Measurements from ENCODE around the gene RTN4RL1. TPM values are rescaled to one million over a fixed set of nuclear protein-coding genes. Genes with fewer than 3 reads are reported as not detected.
A peak's percentile ranks its signal among the peaks of the same experiment; 100 is the strongest.

Gene RTN4RL1
- total RNA-seq, 1 donor from 2014 or later, result 50.3 TPM

DNA sequence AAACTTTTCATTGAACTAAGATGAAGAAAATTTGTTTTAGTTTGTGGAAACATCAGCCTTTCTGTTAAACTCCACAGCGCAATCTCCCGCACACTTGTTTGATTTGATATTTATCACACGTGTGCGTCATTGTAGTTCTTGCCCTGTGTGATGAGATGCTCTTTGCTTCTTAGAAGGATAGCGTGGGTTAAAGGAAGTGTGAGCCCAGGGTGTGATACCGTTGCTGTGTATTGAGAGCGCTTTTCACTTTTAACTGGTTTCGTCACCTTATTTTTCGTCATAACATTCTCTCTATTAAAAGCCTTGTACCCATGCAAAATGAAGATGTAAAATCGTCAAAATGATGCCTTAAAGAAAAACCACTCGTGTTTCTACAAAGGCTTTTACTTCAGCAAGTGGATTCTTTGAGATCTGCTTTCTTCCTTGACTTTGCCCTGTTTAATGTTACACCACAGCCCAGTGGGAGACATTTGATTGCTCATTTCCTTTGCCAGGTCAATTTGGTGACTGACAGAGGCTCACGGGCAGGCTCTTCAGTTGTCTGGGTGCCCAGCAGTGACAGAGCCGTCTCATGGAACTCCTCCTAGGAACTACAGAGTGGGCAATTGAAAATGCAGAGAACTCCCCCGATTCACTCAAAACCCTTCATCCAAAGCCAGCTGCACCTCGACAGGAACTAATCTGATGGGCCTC is 134.2 kb downstream of the RTN4RL1 start:
- TF ChIP-seq, protein P1, sequence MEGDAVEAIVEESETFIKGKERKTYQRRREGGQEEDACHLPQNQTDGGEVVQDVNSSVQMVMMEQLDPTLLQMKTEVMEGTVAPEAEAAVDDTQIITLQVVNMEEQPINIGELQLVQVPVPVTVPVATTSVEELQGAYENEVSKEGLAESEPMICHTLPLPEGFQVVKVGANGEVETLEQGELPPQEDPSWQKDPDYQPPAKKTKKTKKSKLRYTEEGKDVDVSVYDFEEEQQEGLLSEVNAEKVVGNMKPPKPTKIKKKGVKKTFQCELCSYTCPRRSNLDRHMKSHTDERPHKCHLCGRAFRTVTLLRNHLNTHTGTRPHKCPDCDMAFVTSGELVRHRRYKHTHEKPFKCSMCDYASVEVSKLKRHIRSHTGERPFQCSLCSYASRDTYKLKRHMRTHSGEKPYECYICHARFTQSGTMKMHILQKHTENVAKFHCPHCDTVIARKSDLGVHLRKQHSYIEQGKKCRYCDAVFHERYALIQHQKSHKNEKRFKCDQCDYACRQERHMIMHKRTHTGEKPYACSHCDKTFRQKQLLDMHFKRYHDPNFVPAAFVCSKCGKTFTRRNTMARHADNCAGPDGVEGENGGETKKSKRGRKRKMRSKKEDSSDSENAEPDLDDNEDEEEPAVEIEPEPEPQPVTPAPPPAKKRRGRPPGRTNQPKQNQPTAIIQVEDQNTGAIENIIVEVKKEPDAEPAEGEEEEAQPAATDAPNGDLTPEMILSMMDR (IDR thresholded peaks at IDR 0.05; ENCODE audit: partially characterized antibody, unreplicated experiment), result no peak
- Mint-ChIP-seq H3K27ac (ENCODE audit: unreplicated experiment) (no peak overlapping the region), H3K9me3 (ENCODE audit: unreplicated experiment) (peaks cover 1% of the 10 kb centered on the region), H3K36me3 (ENCODE audit: unreplicated experiment) (peaks cover 3% of the 10 kb centered on the region), H3K27me3 (ENCODE audit: unreplicated experiment) (peaks cover 2% of the 10 kb centered on the region), H3K4me3 (ENCODE audit: unreplicated experiment) (no peak overlapping the region), H3K4me1 (ENCODE audit: low read depth, unreplicated experiment) (no peaks in the 10 kb centered on the region)
- DNase-seq, result no peak

DNA sequence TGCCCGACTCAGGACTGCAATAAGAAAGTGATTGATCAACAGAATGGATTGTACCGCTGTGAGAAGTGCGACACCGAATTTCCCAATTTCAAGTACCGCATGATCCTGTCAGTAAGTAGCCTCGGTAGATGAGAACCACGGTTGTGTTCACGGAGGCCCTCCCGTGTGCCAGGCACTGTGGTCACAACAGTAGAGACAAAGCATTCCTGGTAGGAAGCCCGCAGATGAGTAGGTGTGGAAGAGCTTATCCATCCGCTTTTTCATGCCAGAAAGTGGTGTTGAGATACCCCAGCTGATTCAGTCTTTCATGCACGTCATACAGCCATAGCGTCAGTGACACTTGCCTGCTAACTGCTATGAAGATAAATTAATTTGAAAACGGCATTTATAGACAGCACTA is 136.4 kb downstream of the RTN4RL1 start:
- DNase-seq, result no peak
- H3K4me3 Mint-ChIP-seq (ENCODE audit: unreplicated experiment), result no peak overlapping the region
- no peaks in the 10 kb centered on the region for H3K4me1 Mint-ChIP-seq (ENCODE audit: low read depth, unreplicated experiment)
- peaks cover 2% of the 10 kb centered on the region for H3K9me3 Mint-ChIP-seq (ENCODE audit: unreplicated experiment)
- H3K27ac Mint-ChIP-seq (ENCODE audit: unreplicated experiment), result no peak overlapping the region
- peaks cover 12% of the 10 kb centered on the region for H3K36me3 Mint-ChIP-seq (ENCODE audit: unreplicated experiment)
- TF ChIP-seq, protein P1 (IDR thresholded peaks at IDR 0.05; ENCODE audit: partially characterized antibody, unreplicated experiment), result no peak
- no peaks in the 10 kb centered on the region for H3K27me3 Mint-ChIP-seq (ENCODE audit: unreplicated experiment)

Small RNA genes within 50 kb of the gene (microRNA-seq; reads per million reads assigned to microRNA genes)
- gene MIR132 (ENCODE audit: unreplicated experiment), result 295 reads per million, percentile 83 among the genes with 10 or more reads in this experiment
- 8.3 reads per million, percentile 44 among the genes with 10 or more reads in this experiment for gene MIR212 (ENCODE audit: unreplicated experiment)

Other genes with a start within 250 kb of the RTN4RL1 start
- 11.4 TPM for gene SMYD4, start 195.4 kb downstream of the RTN4RL1 start, total RNA-seq (ENCODE audit: unreplicated experiment)
- gene RPA1, start 195.3 kb downstream of the RTN4RL1 start, total RNA-seq (ENCODE audit: unreplicated experiment), result 43.4 TPM
- 36.4 TPM for gene DPH1, start 4.8 kb upstream of the RTN4RL1 start, total RNA-seq (ENCODE audit: unreplicated experiment)
- gene OVCA2, start 16.7 kb upstream of the RTN4RL1 start, total RNA-seq (ENCODE audit: unreplicated experiment), result 16.3 TPM
- 2.5 TPM for gene HIC1, start 29.8 kb upstream of the RTN4RL1 start, total RNA-seq (ENCODE audit: unreplicated experiment)

Measured in glutamatergic neuron (in vitro differentiated cells).